ENCODE measurements around the gene BLOC1S3.
A peak's percentile ranks its signal among the peaks of the same experiment; 100 is the strongest.

Gene BLOC1S3

GRCh38 chr19:45130888-45131615 is 47.5 kb upstream of the BLOC1S3 start:
- no peak for TF ChIP-seq EZH2phosphoT487 (conservative IDR thresholded peaks at IDR 0.05; ENCODE audit: low read length)
- peak; percentile 21 for TF ChIP-seq CTCF (IDR thresholded peaks at IDR 0.05; ENCODE audit: insufficient read depth, low read length, poor library complexity, severe bottlenecking)
- no peaks in the 10 kb centered on the region for H3K9me2 ChIP-seq (replicated peaks; ENCODE audit: insufficient read depth, low read length)
- H3K79me2 ChIP-seq (ENCODE audit: insufficient read depth, low read length) = peaks cover 19% of the 10 kb centered on the region
- H3K27ac ChIP-seq (ENCODE audit: low read depth, low read length) = no peak overlapping the region
- H3K9me3 ChIP-seq (ENCODE audit: insufficient read depth, low read length) = no peaks in the 10 kb centered on the region
- H3K27me3 ChIP-seq (ENCODE audit: low read length) = no peaks in the 10 kb centered on the region
- H3K36me3 ChIP-seq (ENCODE audit: low read length) = no peaks in the 10 kb centered on the region
- H3K4me3 ChIP-seq (ENCODE audit: insufficient read depth, low read length, poor library complexity, severe bottlenecking) = no peak overlapping the region
- H2AFZ ChIP-seq (ENCODE audit: low read depth, low read length, severe bottlenecking) = no peak overlapping the region
- no peaks in the 10 kb centered on the region for H3F3A ChIP-seq (ENCODE audit: insufficient read depth)
- H3K4me2 ChIP-seq (ENCODE audit: low read depth, low read length, poor library complexity, severe bottlenecking) = no peak overlapping the region
- H3K9ac ChIP-seq (ENCODE audit: low read length) = no peak overlapping the region
- no peaks in the 10 kb centered on the region; the same call in 1 of the 2 replicates for H4K20me1 ChIP-seq (ENCODE audit: low read depth, low read length)

DNA sequence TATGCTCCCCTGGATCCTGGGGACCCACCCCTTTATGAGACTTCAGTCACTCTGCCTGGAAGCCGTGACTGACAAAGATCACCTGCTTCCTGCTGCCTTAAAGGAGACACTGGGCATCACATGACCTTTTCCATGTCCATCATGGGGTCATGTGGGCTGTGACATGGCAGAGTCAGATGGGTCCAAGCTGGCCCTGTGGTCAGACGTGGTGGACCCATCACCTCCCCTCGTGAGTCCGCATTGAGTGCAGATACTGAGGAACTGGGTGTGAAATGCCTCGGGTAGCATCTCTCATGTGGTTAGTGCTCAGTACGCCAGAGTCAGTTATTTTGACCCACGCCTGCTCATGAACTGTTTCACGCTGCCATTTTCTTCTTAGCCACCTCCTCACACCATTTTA is 44.9 kb upstream of the BLOC1S3 start:
- Histone ChIP-seq H2AFZ (ENCODE audit: low read depth, low read length, severe bottlenecking) (no peak overlapping the region), H3K4me2 (ENCODE audit: low read depth, low read length, poor library complexity, severe bottlenecking) (no peak overlapping the region), H3K4me3 (ENCODE audit: insufficient read depth, low read length, poor library complexity, severe bottlenecking) (no peak overlapping the region), H3K9me2 (replicated peaks; ENCODE audit: insufficient read depth, low read length) (no peaks in the 10 kb centered on the region), H3F3A (ENCODE audit: insufficient read depth) (no peaks in the 10 kb centered on the region), H4K20me1 (ENCODE audit: low read depth, low read length) (no peaks in the 10 kb centered on the region), H3K79me2 (ENCODE audit: insufficient read depth, low read length) (peaks cover 4% of the 10 kb centered on the region; the same call in 1 of the 2 replicates), H3K27me3 (ENCODE audit: low read length) (no peaks in the 10 kb centered on the region), H3K36me3 (ENCODE audit: low read length) (no peaks in the 10 kb centered on the region), H3K9ac (ENCODE audit: low read length) (no peak overlapping the region), H3K9me3 (ENCODE audit: insufficient read depth, low read length) (no peaks in the 10 kb centered on the region), H3K27ac (ENCODE audit: low read depth, low read length) (no peak overlapping the region)
- TF ChIP-seq EZH2phosphoT487 (conservative IDR thresholded peaks at IDR 0.05; ENCODE audit: low read length) = no peak
- no peak for TF ChIP-seq CTCF (IDR thresholded peaks at IDR 0.05; ENCODE audit: insufficient read depth, low read length, poor library complexity, severe bottlenecking)

DNA sequence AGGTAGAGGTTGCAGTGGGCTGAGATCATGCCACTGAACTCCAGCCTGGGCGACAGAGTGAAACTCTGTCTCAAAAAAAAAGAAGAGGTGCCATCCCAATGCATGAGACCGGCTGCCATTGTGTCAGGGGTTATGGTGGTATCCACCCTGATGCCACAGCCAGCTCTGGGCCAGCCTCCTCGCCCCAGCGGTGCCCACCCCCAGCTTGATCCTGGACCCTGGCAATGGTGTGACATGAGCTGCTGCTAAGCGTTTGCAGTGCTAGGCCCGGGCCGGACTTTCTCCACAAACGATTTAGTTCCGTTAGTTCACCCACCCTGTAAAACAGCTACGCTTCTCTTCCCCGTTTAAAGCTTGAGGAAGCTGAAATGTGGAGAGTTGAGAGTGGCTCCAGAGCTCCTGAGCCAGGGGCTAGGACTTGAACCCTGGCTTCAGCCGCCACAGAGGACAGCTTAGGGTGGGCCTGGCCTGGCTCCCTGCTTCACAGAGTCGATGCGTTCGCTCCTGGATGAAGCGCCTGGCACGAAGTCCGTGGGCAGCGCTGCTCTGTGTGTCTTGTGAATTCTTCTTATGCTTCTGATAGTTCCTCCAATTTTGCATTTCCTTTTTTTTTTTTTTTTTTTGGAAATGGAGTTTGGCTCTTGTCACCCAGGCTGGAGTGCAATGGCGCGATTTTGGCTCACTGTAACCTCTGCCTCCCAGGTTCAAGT is 43.3 kb upstream of the BLOC1S3 start:
- Histone ChIP-seq H3K4me2 (ENCODE audit: low read depth, low read length, poor library complexity, severe bottlenecking) (no peak overlapping the region), H4K20me1 (ENCODE audit: low read depth, low read length) (no peaks in the 10 kb centered on the region), H3K27me3 (ENCODE audit: low read length) (no peaks in the 10 kb centered on the region), H2AFZ (ENCODE audit: low read depth, low read length, severe bottlenecking) (no peak overlapping the region), H3K79me2 (ENCODE audit: insufficient read depth, low read length) (peaks cover 4% of the 10 kb centered on the region; the same call in 1 of the 2 replicates), H3K9me2 (replicated peaks; ENCODE audit: insufficient read depth, low read length) (no peaks in the 10 kb centered on the region), H3K4me3 (ENCODE audit: insufficient read depth, low read length, poor library complexity, severe bottlenecking) (no peak overlapping the region), H3K27ac (ENCODE audit: low read depth, low read length) (no peak overlapping the region), H3F3A (ENCODE audit: insufficient read depth) (no peaks in the 10 kb centered on the region), H3K9me3 (ENCODE audit: insufficient read depth, low read length) (no peaks in the 10 kb centered on the region), H3K9ac (ENCODE audit: low read length) (no peak overlapping the region), H3K36me3 (ENCODE audit: low read length) (no peaks in the 10 kb centered on the region)
- no peak for TF ChIP-seq CTCF (IDR thresholded peaks at IDR 0.05; ENCODE audit: insufficient read depth, low read length, poor library complexity, severe bottlenecking)
- TF ChIP-seq EZH2phosphoT487 (conservative IDR thresholded peaks at IDR 0.05; ENCODE audit: low read length) = no peak

All from SU-DHL-6 (cell line).